Measurements from ENCODE around the gene AEBP1. TPM values are rescaled to one million over a fixed set of nuclear protein-coding genes. Genes with fewer than 3 reads are reported as not detected.
A peak's percentile ranks its signal among the peaks of the same experiment; 100 is the strongest.

Gene AEBP1
- total RNA-seq, 1 experiment from 2014 or later = 50.8 TPM

GRCh38 chr7:44063547-44063893 is 40.6 kb upstream of the AEBP1 start:
- ATAC-seq (peak; percentile 11), DNase-seq (ENCODE audit: low spot score) (peak; percentile 28)
- peak overlapping the region; percentile 56 for H3K4me3 Mint-ChIP-seq
- H3K27me3 Mint-ChIP-seq (ENCODE audit: low read depth) = peaks cover 20% of the 10 kb centered on the region
- ChIA-PET POLR2A (interaction anchor here (0.7 to 1.7 kb wide), 2 partner anchors 38 to 60 kb away, joined by 4 read pairs; no protein-coding TSS in a partner anchor), CTCF (interaction anchor here (0.6 to 2.4 kb wide), 11 partner anchors 9 to 286 kb away, joined by 3 to 15 read pairs (median 5); partner anchors contain the start of gene DBNL)
- no peaks in the 10 kb centered on the region for H3K9me3 Mint-ChIP-seq
- H3K36me3 Mint-ChIP-seq = peaks cover 17% of the 10 kb centered on the region
- H3K27ac Mint-ChIP-seq = peak overlapping the region; percentile 84
- H3K4me1 Mint-ChIP-seq = peaks cover 32% of the 10 kb centered on the region
- TF ChIP-seq ZNF532 (CRISPR knock-in tag; IDR thresholded peaks at IDR 0.05; ENCODE audit: borderline replicate concordance) (no peak), GABPB1 (CRISPR knock-in tag; IDR thresholded peaks at IDR 0.05) (no peak), ZNF423 (CRISPR knock-in tag; IDR thresholded peaks at IDR 0.05) (no peak), PREB (CRISPR knock-in tag; IDR thresholded peaks at IDR 0.05; ENCODE audit: borderline replicate concordance) (no peak), ARID4B (CRISPR knock-in tag; IDR thresholded peaks at IDR 0.05; ENCODE audit: borderline replicate concordance) (no peak), ZSCAN18 (CRISPR knock-in tag; IDR thresholded peaks at IDR 0.05) (no peak), CBFB (CRISPR knock-in tag; IDR thresholded peaks at IDR 0.05; ENCODE audit: low read depth) (no peak), NR1H2 (CRISPR knock-in tag; IDR thresholded peaks at IDR 0.05) (no peak), PRRX2 (CRISPR knock-in tag; IDR thresholded peaks at IDR 0.05) (no peak), FOXP4 (CRISPR knock-in tag; IDR thresholded peaks at IDR 0.05) (no peak), IRF1 (CRISPR knock-in tag; IDR thresholded peaks at IDR 0.05) (no peak), ZNF425 (CRISPR knock-in tag; conservative IDR thresholded peaks at IDR 0.05) (no peak)
- TF ChIP-seq, protein P1, sequence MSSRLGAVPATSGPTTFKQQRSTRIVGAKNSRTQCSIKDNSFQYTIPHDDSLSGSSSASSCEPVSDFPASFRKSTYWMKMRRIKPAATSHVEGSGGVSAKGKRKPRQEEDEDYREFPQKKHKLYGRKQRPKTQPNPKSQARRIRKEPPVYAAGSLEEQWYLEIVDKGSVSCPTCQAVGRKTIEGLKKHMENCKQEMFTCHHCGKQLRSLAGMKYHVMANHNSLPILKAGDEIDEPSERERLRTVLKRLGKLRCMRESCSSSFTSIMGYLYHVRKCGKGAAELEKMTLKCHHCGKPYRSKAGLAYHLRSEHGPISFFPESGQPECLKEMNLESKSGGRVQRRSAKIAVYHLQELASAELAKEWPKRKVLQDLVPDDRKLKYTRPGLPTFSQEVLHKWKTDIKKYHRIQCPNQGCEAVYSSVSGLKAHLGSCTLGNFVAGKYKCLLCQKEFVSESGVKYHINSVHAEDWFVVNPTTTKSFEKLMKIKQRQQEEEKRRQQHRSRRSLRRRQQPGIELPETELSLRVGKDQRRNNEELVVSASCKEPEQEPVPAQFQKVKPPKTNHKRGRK (CRISPR knock-in tag; IDR thresholded peaks at IDR 0.05; ENCODE audit: borderline replicate concordance) = no peak
- TF ChIP-seq, protein P2, sequence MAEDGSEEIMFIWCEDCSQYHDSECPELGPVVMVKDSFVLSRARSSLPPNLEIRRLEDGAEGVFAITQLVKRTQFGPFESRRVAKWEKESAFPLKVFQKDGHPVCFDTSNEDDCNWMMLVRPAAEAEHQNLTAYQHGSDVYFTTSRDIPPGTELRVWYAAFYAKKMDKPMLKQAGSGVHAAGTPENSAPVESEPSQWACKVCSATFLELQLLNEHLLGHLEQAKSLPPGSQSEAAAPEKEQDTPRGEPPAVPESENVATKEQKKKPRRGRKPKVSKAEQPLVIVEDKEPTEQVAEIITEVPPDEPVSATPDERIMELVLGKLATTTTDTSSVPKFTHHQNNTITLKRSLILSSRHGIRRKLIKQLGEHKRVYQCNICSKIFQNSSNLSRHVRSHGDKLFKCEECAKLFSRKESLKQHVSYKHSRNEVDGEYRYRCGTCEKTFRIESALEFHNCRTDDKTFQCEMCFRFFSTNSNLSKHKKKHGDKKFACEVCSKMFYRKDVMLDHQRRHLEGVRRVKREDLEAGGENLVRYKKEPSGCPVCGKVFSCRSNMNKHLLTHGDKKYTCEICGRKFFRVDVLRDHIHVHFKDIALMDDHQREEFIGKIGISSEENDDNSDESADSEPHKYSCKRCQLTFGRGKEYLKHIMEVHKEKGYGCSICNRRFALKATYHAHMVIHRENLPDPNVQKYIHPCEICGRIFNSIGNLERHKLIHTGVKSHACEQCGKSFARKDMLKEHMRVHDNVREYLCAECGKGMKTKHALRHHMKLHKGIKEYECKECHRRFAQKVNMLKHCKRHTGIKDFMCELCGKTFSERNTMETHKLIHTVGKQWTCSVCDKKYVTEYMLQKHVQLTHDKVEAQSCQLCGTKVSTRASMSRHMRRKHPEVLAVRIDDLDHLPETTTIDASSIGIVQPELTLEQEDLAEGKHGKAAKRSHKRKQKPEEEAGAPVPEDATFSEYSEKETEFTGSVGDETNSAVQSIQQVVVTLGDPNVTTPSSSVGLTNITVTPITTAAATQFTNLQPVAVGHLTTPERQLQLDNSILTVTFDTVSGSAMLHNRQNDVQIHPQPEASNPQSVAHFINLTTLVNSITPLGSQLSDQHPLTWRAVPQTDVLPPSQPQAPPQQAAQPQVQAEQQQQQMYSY (CRISPR knock-in tag; IDR thresholded peaks at IDR 0.05) = no peak

All from WTC11 (cell line).